Activated CD8-positive, alpha-beta memory T cell treated with anti-CD3 and anti-CD28 coated beads for 4 hours (primary cell): ENCODE data around the gene AFF3.

Experiments used
- DNase-seq, 2 donors: peaks; one replicate each; pipeline ENCODE4 v3.0.0-alpha.2; 2020; ENCODE audit warnings: low read depth in 2 of 2

Gene AFF3

DNA sequence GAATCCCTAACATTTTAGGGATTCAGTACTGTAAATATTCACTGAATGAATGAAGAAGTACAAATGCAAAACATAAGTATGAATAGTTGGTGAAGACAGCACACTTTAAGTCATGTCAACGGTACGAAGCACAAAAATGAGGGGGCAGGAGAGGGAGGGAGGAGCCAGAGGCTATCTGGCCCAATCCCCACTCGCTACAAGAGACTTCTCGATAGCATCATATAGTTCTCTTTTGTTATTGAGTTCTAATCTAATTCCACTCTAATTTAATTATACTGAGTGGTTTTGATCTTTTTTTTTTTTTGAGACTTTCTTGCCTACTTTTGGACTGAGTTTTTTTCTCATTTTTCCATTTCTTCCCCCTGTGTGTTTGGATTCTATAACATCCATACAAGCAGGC lies 500.4 kb downstream of the AFF3 start:
- DNase-seq: no peak

DNA sequence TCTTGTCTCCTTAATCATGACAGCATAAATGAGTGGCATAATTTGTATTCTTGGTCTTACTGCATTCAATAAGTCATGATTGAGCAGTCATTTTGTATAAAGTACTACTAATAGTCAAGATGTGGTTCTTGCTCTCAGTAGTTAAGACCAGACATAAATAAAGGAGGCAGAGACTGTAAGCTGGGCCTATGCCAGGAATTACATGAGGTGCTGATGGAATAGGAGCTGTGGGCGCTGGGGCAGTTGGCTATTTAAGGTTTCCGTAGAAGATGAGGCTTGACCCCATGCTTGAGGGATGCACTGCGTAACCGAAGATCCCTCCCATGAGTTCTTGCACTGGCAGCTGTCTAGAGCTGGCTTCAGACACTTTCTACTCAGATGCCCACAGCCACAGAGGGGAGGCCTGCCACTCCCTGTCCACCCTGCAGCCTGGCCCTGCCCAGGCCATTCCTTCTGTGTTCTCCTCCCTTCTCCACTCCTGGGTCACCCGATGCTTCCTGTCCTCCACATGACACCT lies 501.7 kb downstream of the AFF3 start:
- DNase-seq: no peak

DNA sequence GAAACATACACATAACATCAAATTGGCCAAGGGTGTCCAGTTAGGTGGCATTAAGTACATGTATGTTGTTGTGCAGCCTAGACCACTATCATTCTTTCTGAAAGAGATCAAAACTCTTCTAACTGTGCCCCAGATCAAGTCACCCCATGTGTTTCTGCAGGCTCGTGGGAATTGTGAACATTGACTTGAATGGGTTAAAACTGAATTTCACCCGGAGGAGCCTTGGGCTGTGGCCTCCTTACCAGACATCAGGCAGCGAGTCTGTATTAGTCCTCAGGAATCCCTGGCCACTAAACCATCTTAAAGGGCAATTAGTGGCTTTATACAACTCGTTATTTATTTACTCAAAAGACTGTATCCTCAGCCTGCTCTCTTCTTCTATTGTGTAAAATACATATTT lies 503.6 kb downstream of the AFF3 start:
- DNase-seq: no peak

- DNase-seq: no peak
Measured at GRCh38 chr2:99637159-99637697, 505.2 kb downstream of the AFF3 start.

- no peak for DNase-seq
Measured at GRCh38 chr2:99636144-99637034, 506.0 kb downstream of the AFF3 start.

DNA sequence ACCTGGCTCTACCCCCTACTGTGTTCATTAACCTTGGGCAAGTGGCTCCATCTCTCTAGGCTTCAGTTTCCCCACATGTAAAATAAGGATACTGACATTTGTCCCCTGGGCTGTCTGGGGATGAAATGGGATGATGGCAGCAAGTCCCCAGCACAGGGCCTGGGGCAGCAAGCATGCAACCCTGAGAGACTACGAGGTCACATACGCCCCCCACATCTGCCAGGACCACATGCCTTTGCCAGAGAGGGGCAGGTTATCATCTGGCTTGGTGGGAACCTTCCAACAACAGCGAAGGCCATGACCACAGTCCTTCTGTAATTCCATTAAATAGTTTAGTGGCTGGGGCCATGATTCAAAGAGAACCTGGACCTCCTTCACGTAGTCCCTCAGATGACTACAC lies 506.7 kb downstream of the AFF3 start:
- DNase-seq: no peak

- DNase-seq: no peak
Measured at GRCh38 chr2:99634234-99634633, 508.2 kb downstream of the AFF3 start.

- no peak for DNase-seq
Measured at GRCh38 chr2:99631700-99632099, 510.7 kb downstream of the AFF3 start.

- no peak for DNase-seq
Measured at GRCh38 chr2:99629320-99629719, 513.1 kb downstream of the AFF3 start.

DNA sequence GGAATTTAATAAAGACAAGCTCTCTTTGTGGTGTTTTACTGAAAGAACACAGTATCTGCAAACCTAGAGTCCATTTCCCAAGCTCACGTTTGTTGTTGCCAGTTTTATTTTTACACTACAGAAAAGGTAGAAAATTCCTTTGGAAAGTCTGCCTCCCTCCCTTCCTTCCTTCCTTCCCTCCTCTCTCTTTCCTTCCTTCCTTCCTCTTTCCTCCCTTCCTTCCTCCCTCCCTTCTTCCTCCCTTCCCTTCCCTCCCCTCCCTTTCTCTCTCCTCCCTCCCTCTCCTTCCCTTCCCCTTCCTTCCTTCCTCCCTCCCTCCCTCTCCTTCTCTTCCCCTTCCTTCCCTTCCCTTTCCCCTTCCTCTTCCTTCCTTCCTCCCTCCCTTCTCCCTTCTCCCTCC lies 516.2 kb downstream of the AFF3 start:
- no peak for DNase-seq

DNA sequence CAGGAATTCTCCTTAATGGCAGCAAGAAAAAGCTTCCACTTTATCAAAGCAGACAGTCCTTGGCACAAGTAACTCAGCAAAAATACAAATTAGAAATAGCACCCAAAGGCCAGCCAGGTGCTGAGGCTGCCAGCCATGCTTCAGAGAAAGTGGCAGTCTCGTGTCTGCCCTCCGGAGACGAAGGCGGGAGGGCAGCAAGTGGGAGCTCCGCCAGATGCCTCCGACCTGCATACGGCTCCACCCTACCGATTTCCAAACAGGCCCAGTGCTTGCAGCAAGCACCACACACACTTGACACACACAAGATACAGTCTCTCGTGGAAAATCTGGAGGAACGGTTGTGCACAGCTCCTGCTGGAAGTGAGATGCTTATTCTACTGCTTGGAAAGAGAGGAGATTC lies 517.7 kb downstream of the AFF3 start:
- no peak for DNase-seq

DNA sequence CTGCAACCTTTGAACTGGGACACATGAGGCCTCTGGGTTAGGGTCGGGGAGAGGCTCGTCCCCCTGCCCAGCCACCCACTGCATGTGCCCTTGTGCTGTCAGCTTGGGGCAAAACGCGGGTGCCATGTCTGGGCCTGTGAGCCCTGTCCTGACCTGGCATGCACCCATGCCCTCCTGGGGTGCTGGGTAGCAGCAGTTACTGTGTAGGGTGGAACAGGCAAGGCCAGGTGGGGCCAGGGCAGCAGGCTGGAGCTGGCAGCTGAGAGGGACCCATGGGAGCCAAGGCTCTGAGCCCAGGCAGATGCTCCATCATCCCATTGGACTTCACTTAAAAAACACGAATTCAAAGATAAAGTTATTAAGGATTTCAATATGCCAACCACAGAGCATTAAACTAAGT lies 518.8 kb downstream of the AFF3 start:
- no peak for DNase-seq

DNA sequence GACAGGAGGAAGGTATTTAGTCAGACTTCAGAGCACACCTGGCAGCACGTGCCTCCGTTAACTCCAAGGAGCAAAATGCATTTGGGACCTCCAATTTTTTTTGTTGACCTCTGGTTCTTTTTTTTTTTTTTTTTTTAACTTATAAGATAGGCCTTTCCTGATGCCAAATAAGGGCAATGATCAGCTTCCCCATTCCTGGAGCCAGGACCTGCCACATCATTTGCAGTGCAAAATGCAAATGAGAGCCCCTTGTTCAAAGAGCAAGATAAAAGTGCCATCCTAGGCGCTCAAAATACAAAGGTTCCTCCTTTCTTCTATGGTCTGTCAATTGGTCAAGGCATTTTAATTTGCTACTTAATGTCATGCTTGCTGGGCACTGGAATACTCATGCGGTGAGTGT lies 519.4 kb downstream of the AFF3 start:
- DNase-seq: no peak

- DNase-seq: no peak
Measured at GRCh38 chr2:99622534-99622933, 519.9 kb downstream of the AFF3 start.

DNA sequence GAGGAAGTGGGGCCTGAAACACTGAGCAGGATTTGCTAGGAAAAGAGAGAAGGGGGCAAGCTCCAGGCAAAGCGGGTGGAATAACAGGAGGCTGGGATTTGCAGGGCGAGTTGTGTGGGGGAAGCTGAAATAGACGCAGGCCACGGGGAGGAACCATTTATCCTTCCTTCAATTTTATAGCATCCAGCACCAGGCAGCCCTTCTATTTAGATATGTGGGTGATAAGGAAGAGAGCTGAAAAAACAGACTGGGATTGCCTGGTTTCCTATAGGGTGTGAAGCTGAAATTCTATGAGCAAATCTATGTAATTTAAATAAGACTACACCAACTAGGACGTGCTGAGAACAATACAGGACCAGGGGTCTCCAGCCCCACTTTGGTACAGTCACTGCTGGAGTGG lies 520.6 kb downstream of the AFF3 start:
- no peak for DNase-seq

GRCh38 chr2:99621106-99621505 lies 521.3 kb downstream of the AFF3 start:
- no peak for DNase-seq

DNA sequence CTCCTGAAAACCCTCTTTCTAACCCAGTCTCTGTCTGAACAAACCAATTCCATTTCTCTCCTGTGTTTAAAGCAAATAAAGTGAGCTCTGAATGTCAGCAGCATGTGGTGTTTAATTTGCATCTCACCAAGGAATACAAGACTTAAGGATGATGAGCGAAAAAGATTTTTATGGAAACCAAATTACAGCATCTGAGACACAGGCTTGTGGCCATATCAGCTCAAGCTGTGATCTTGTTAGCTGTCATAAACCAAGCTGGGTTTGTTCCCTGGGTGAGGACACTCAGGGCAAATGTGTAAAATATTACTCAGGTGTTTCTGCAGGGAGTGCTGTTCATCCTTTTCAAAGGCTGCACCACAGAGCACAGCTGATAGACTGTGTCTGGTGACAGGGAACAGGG lies 523.2 kb downstream of the AFF3 start:
- no peak for DNase-seq

- no peak for DNase-seq
Measured at GRCh38 chr2:99618579-99619097, 523.8 kb downstream of the AFF3 start.

DNA sequence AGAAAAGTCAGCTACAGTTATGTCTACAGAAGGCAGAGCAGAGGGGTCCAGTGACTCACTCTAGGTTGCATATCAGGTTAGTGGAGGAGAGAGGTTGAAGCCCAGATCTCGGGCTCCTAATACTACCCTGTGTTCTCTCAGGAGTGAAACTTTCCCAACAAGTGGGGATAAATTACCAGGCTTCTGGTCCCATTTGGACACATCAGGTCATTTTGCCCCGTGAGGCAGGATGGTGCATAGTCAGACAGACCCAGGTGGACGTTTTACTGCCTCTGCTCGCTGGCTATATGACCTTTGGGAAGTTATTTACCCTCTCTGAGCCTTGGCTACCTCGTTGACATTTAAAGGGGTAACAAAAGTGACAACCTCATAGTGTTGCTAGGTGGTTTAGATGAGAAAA lies 524.6 kb downstream of the AFF3 start:
- DNase-seq: no peak

DNA sequence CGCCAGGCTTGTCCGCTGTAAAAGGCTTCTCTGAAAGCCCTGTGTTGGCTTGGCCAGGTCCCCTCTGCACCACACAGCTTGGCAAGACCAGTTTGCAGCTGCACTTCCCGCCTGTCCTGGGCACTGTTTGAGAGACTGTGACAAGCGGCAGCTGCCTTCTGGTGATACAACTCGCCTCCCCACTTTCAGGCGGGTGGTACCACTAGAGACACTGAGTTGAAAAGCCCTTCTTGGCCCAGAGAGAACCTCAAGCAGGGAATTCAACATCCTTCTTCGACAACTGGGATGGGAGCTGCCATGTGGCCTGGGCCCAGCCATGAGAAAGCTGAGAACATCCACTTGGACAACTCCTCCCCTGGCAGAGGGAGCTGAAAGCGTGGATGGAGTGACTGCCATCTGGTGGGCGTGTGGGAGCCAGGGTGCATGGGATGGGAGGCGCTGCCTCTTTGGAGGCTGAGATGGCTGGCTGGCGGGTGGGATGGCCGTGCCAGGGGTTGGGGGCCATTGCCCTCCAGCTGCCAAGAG lies 527.1 kb downstream of the AFF3 start:
- DNase-seq: no peak

- no peak for DNase-seq
Measured at GRCh38 chr2:99613980-99614379, 528.4 kb downstream of the AFF3 start.

GRCh38 chr2:99611786-99612185 lies 530.6 kb downstream of the AFF3 start:
- no peak for DNase-seq

DNA sequence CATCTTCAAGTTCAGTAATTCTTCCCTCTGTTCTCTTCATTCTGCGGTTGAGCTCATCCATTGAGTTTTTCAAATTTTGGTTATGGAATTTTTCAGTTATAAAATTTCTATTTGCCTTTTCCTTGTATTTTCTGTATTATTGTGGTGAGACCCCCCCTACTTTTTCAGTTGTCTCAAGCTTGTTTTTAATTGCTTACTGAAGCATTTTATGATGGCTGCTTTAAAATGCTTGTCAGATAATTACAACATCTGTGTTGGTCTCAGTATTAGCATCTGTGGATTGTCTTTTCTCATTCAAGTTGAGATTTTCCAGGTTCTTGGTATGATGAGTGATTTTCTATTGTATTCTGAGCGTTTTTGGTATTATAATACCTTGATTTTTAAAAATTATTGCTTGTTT lies 531.4 kb downstream of the AFF3 start:
- DNase-seq: no peak
